Suprapubic skin (tissue), 4 donors: ENCODE results near the gene RBM14. TPM values are rescaled to one million over a fixed set of nuclear protein-coding genes. Genes with fewer than 3 reads are reported as not detected.
"Not testable (repeated sequence)": the region's sequence is repeated elsewhere in the genome, so short reads cannot be mapped to it uniquely, and the experiment has no call there.

Experiments used
- DNase-seq, 2 donors: peaks; one replicate each; pipeline ENCODE4 v3.0.0-alpha.2; 2019; ENCODE audit warnings: low spot score in 2 of 2
- H3K27ac ChIP-seq: fragments of 200-600 bp; sonication (generic); one replicate; pipeline ENCODE4 v1.5.1; 2019
- H3K27me3 ChIP-seq: fragments of 200-600 bp; sonication (generic); one replicate; pipeline ENCODE4 v1.5.1; 2019
- H3K36me3 ChIP-seq: fragments of 200-600 bp; sonication (generic); one replicate; pipeline ENCODE4 v1.5.1; 2019
- H3K4me1 ChIP-seq: fragments of 200-600 bp; sonication (generic); one replicate; pipeline ENCODE4 v1.5.1; 2019
- H3K4me3 ChIP-seq: fragments of 200-600 bp; sonication (generic); one replicate; pipeline ENCODE4 v1.5.1; 2019; ENCODE audit warnings: mild to moderate bottlenecking
- H3K9me3 ChIP-seq: fragments of 200-600 bp; sonication (generic); one replicate; pipeline ENCODE4 v1.5.1; 2019
- CTCF ChIP-seq, 2 donors: fragments of 200-600 bp in 1 of 2; fragments of 450-650 bp in 1 of 2; sonication (generic) in 1 of 2; IDR thresholded peaks; one replicate each; pipeline ENCODE4 v1.5.1; 2016 to 2019; ENCODE audit warnings: antibody characterized with exemption in 2 of 2, mild to moderate bottlenecking in 1 of 2, moderate library complexity in 1 of 2
- EP300 ChIP-seq: sonication (generic); formaldehyde crosslinking; IDR thresholded peaks from one replicate; pipeline ENCODE4 v1.6.1; 2017; ENCODE audit warnings: antibody characterized with exemption
- POLR2A ChIP-seq, 2 donors: fragments of 450-650 bp; IDR thresholded peaks; one replicate each; pipeline ENCODE4 v1.6.1; 2017; ENCODE audit warnings: antibody characterized with exemption in 2 of 2, mild to moderate bottlenecking in 2 of 2, moderate library complexity in 2 of 2
- POLR2AphosphoS5 ChIP-seq, 3 donors: sonication (generic); formaldehyde crosslinking; IDR thresholded peaks; one replicate each; pipeline ENCODE4 v1.6.1; 2017; ENCODE audit warnings: antibody characterized with exemption in 3 of 3
- WGBS: methylation state at CpG from one replicate; pipeline ENCODE4 v1.1.5; 2018; 5-methylcytosine and 5-hydroxymethylcytosine counted together
- total RNA-seq, 4 donors: library from RNA; depleted of rRNA; stranded (reverse); fragments of >200 nt; gene quantifications; one replicate each; pipeline ENCODE4 v1.1.0, GENCODE V29; 2016

The RBM14 gene
- total RNA-seq, 4 donors from 2014 or later = 53.2 to 96.1 (median 84.5) TPM

- no peak for TF ChIP-seq CTCF (IDR thresholded peaks at IDR 0.05)
- TF ChIP-seq EP300 = no peak
- TF ChIP-seq POLR2AphosphoS5 (IDR thresholded peaks at IDR 0.05) = no peak
- no peak for TF ChIP-seq POLR2A (IDR thresholded peaks at IDR 0.05)
- WGBS = 74% methylated on average over 3 of the region's 3 CpGs
- no peak overlapping the region for H3K4me3 ChIP-seq
- H3K4me1 ChIP-seq = peaks cover 45% of the 10 kb centered on the region
- H3K9me3 ChIP-seq = no peaks in the 10 kb centered on the region
- no peaks in the 10 kb centered on the region for H3K27me3 ChIP-seq
- H3K36me3 ChIP-seq = peaks cover 19% of the 10 kb centered on the region
- no peak for DNase-seq
- no peak overlapping the region for H3K27ac ChIP-seq
These were observed 20.0 kb downstream of the RBM14 start for GRCh38 chr11:66636411-66636810.

GRCh38 chr11:66637557-66638176 lies 21.2 kb downstream of the RBM14 start:
- Histone ChIP-seq H3K9me3 (no peaks in the 10 kb centered on the region), H3K27ac (peak overlapping the region; percentile 78), H3K36me3 (peaks cover 25% of the 10 kb centered on the region), H3K4me1 (peaks cover 58% of the 10 kb centered on the region), H3K4me3 (peak overlapping the region; percentile 62), H3K27me3 (no peaks in the 10 kb centered on the region)
- TF ChIP-seq POLR2A (IDR thresholded peaks at IDR 0.05) = no peak
- TF ChIP-seq EP300 = no peak
- TF ChIP-seq CTCF (IDR thresholded peaks at IDR 0.05) = no peak
- no peak for TF ChIP-seq POLR2AphosphoS5 (IDR thresholded peaks at IDR 0.05)
- WGBS = 42% methylated on average over 11 of the region's 12 CpGs
- DNase-seq = no peak

- Histone ChIP-seq H3K36me3 (peaks cover 27% of the 10 kb centered on the region), H3K27ac (peak within 1 kb of the TSS; percentile 87), H3K4me1 (peaks cover 66% of the 10 kb centered on the region), H3K4me3 (peak within 1 kb of the TSS; percentile 62), H3K27me3 (no peaks in the 10 kb centered on the region), H3K9me3 (no peaks in the 10 kb centered on the region)
- no peak for TF ChIP-seq CTCF (IDR thresholded peaks at IDR 0.05)
- peak; percentile 67 to 95 (median 91) for TF ChIP-seq POLR2AphosphoS5 (IDR thresholded peaks at IDR 0.05)
- TF ChIP-seq POLR2A (IDR thresholded peaks at IDR 0.05) = peak; percentile 68 to 89
- WGBS = under 1% methylated on average over 38 of the region's 63 CpGs
- DNase-seq = peak; percentile 99
These were observed 22.0 kb downstream of the RBM14 start, which contains the start of gene RBM4 for GRCh38 chr11:66638177-66639065. Gene RBM4 (plus strand): TSS chr11:66638703. CDS start chr11:66639712, 1,009 bp downstream.

GRCh38 chr11:66639066-66639813 lies 22.8 kb downstream of the RBM14 start:
- WGBS = 1% methylated on average over 27 of the region's 27 CpGs
- Histone ChIP-seq H3K27me3 (no peaks in the 10 kb centered on the region), H3K9me3 (no peaks in the 10 kb centered on the region), H3K27ac (peak overlapping the region; percentile 87), H3K4me1 (peaks cover 74% of the 10 kb centered on the region), H3K36me3 (peaks cover 34% of the 10 kb centered on the region), H3K4me3 (peak overlapping the region; percentile 62)
- TF ChIP-seq POLR2AphosphoS5 (IDR thresholded peaks at IDR 0.05) (no peak), POLR2A (IDR thresholded peaks at IDR 0.05) (no peak), CTCF (IDR thresholded peaks at IDR 0.05) (no peak)
- no peak for DNase-seq

- not testable (repeated sequence) for DNase-seq, H3K27ac ChIP-seq, H3K27me3 ChIP-seq, H3K9me3 ChIP-seq
- Histone ChIP-seq H3K4me3 (peak overlapping the region; percentile 62), H3K4me1 (peaks cover 78% of the 10 kb centered on the region), H3K36me3 (peaks cover 36% of the 10 kb centered on the region)
- WGBS = 58% methylated on average over 10 of the region's 10 CpGs
These were observed 23.4 kb downstream of the RBM14 start for GRCh38 chr11:66639814-66640340.
